ENCODE results near the gene GNG4. TPM values are rescaled to one million over a fixed set of nuclear protein-coding genes. Genes with fewer than 3 reads are reported as not detected.

GNG4 gene
- total RNA-seq, 1 donor from 2014 or later: 3.8 TPM

- Mint-ChIP-seq H3K4me1 (ENCODE audit: low read depth, unreplicated experiment) (peaks cover 2% of the 10 kb centered on the region), H3K9me3 (ENCODE audit: unreplicated experiment) (no peaks in the 10 kb centered on the region), H3K27ac (ENCODE audit: unreplicated experiment) (no peak overlapping the region), H3K27me3 (ENCODE audit: low read depth, unreplicated experiment) (peaks cover 3% of the 10 kb centered on the region), H3K36me3 (ENCODE audit: low read depth, unreplicated experiment) (peaks cover 3% of the 10 kb centered on the region), H3K4me3 (ENCODE audit: unreplicated experiment) (no peak overlapping the region)
- Histone ChIP-seq H3K4me1 (ENCODE audit: insufficient read depth, low read length) (no peaks in the 10 kb centered on the region), H3K36me3 (ENCODE audit: insufficient read depth, low read length) (no peaks in the 10 kb centered on the region), H3K9ac (ENCODE audit: low read length) (no peak overlapping the region), H3K9me3 (ENCODE audit: insufficient read depth, low read depth, low read length) (no peaks in the 10 kb centered on the region), H3K4me2 (ENCODE audit: low read length) (no peak overlapping the region), H3K4me3 (ENCODE audit: insufficient read depth, low read depth, low read length) (no peak overlapping the region), H3K79me2 (ENCODE audit: insufficient read depth, low read length) (no peaks in the 10 kb centered on the region), H3K27ac (ENCODE audit: low read depth, low read length) (no peak overlapping the region), H4K20me1 (ENCODE audit: insufficient read depth, low read length) (no peaks in the 10 kb centered on the region), H2AFZ (ENCODE audit: low read depth, low read length) (no peak overlapping the region), H3K27me3 (ENCODE audit: insufficient read depth, low read length) (no peaks in the 10 kb centered on the region)
- TF ChIP-seq CTCF (IDR thresholded peaks at IDR 0.05; ENCODE audit: insufficient read depth, low read depth, low read length): no peak
- no peak for TF ChIP-seq EZH2 (IDR thresholded peaks at IDR 0.05; ENCODE audit: insufficient read depth, low read length)
- DNase-seq (ENCODE audit: low read depth): no peak
- FAIRE-seq: no peak
These were observed 41.3 kb downstream of the GNG4 start for GRCh38 chr1:235608278-235608677.

- DNase-seq (ENCODE audit: low read depth) (no peak), FAIRE-seq (no peak)
- H2AFZ ChIP-seq (ENCODE audit: low read depth, low read length): no peak overlapping the region
- peaks cover 3% of the 10 kb centered on the region for H3K36me3 Mint-ChIP-seq (ENCODE audit: low read depth, unreplicated experiment)
- H3K79me2 ChIP-seq (ENCODE audit: insufficient read depth, low read length): no peaks in the 10 kb centered on the region
- peaks cover 3% of the 10 kb centered on the region for H3K27me3 Mint-ChIP-seq (ENCODE audit: low read depth, unreplicated experiment)
- no peaks in the 10 kb centered on the region for H3K4me1 ChIP-seq (ENCODE audit: insufficient read depth, low read length)
- no peaks in the 10 kb centered on the region for H3K27me3 ChIP-seq (ENCODE audit: insufficient read depth, low read length)
- no peaks in the 10 kb centered on the region for H3K36me3 ChIP-seq (ENCODE audit: insufficient read depth, low read length)
- no peak overlapping the region for H3K4me3 ChIP-seq (ENCODE audit: insufficient read depth, low read depth, low read length)
- no peak overlapping the region for H3K4me3 Mint-ChIP-seq (ENCODE audit: unreplicated experiment)
- H3K4me2 ChIP-seq (ENCODE audit: low read length): no peak overlapping the region
- H3K27ac ChIP-seq (ENCODE audit: low read depth, low read length): no peak overlapping the region
- no peak overlapping the region for H3K27ac Mint-ChIP-seq (ENCODE audit: unreplicated experiment)
- no peaks in the 10 kb centered on the region for H3K9me3 Mint-ChIP-seq (ENCODE audit: unreplicated experiment)
- H3K4me1 Mint-ChIP-seq (ENCODE audit: low read depth, unreplicated experiment): peaks cover 2% of the 10 kb centered on the region
- H3K9me3 ChIP-seq (ENCODE audit: insufficient read depth, low read depth, low read length): no peaks in the 10 kb centered on the region
- H3K9ac ChIP-seq (ENCODE audit: low read length): no peak overlapping the region
- H4K20me1 ChIP-seq (ENCODE audit: insufficient read depth, low read length): no peaks in the 10 kb centered on the region
- TF ChIP-seq CTCF (IDR thresholded peaks at IDR 0.05; ENCODE audit: insufficient read depth, low read depth, low read length) (no peak), EZH2 (IDR thresholded peaks at IDR 0.05; ENCODE audit: insufficient read depth, low read length) (no peak)
These were observed 42.3 kb downstream of the GNG4 start for GRCh38 chr1:235607284-235607683.

GRCh38 chr1:235601104-235601503, 48.5 kb downstream of the GNG4 start:
- Histone ChIP-seq H3K27ac (ENCODE audit: low read depth, low read length) (no peak overlapping the region), H3K36me3 (ENCODE audit: insufficient read depth, low read length) (no peaks in the 10 kb centered on the region), H3K9ac (ENCODE audit: low read length) (no peak overlapping the region), H3K9me3 (ENCODE audit: insufficient read depth, low read depth, low read length) (no peaks in the 10 kb centered on the region), H3K4me2 (ENCODE audit: low read length) (no peak overlapping the region), H3K27me3 (ENCODE audit: insufficient read depth, low read length) (no peaks in the 10 kb centered on the region), H4K20me1 (ENCODE audit: insufficient read depth, low read length) (no peaks in the 10 kb centered on the region), H3K4me3 (ENCODE audit: insufficient read depth, low read depth, low read length) (no peak overlapping the region), H3K79me2 (ENCODE audit: insufficient read depth, low read length) (no peaks in the 10 kb centered on the region), H2AFZ (ENCODE audit: low read depth, low read length) (no peak overlapping the region), H3K4me1 (ENCODE audit: insufficient read depth, low read length) (no peaks in the 10 kb centered on the region)
- Mint-ChIP-seq H3K9me3 (ENCODE audit: unreplicated experiment) (no peaks in the 10 kb centered on the region), H3K36me3 (ENCODE audit: low read depth, unreplicated experiment) (no peaks in the 10 kb centered on the region), H3K4me1 (ENCODE audit: low read depth, unreplicated experiment) (no peaks in the 10 kb centered on the region), H3K4me3 (ENCODE audit: unreplicated experiment) (no peak overlapping the region), H3K27me3 (ENCODE audit: low read depth, unreplicated experiment) (peaks cover 4% of the 10 kb centered on the region), H3K27ac (ENCODE audit: unreplicated experiment) (no peak overlapping the region)
- DNase-seq (ENCODE audit: low read depth): no peak
- no peak for FAIRE-seq
- TF ChIP-seq CTCF (IDR thresholded peaks at IDR 0.05; ENCODE audit: insufficient read depth, low read depth, low read length) (peak; percentile 34), EZH2 (IDR thresholded peaks at IDR 0.05; ENCODE audit: insufficient read depth, low read length) (no peak)

All from astrocyte (in vitro differentiated cells and primary cell).